PFSK-1 (cell line): ENCODE measurements around the gene SLC7A1.

Source experiments
- FOXP2 ChIP-seq: optimal IDR thresholded peaks from 2 replicates; pipeline ENCODE3; 2011; ENCODE audit warnings: borderline replicate concordance, control low read depth, inconsistent platforms; ENCODE audit not compliant: insufficient read depth; ENCODE audit errors: extremely low read length, extremely low read depth
- POLR2AphosphoS5 ChIP-seq: IDR thresholded peaks from 2 replicates; pipeline ENCODE4 v1.6.1; 2012; ENCODE audit warnings: low read depth, mild to moderate bottlenecking, control low read depth, low read length, moderate library complexity
- REST ChIP-seq, 2 experiments: IDR thresholded peaks; 2 replicates each; pipeline versions ENCODE4 v1.6.1 to v1.8.0; 2011 to 2012; ENCODE audit warnings: low read depth in 2 of 2, low read length in 2 of 2, control low read depth in 1 of 2, inconsistent platforms in 1 of 2, mild to moderate bottlenecking in 1 of 2, moderate library complexity in 1 of 2; ENCODE audit not compliant: insufficient read depth in 1 of 2
- SIN3A ChIP-seq: IDR thresholded peaks from 2 replicates; pipeline ENCODE4 v1.6.1; 2012; ENCODE audit warnings: mild to moderate bottlenecking, low read length, moderate library complexity, borderline replicate concordance; ENCODE audit not compliant: insufficient read depth
- TAF1 ChIP-seq: IDR thresholded peaks from 2 replicates; pipeline ENCODE4 v1.6.1; 2012; ENCODE audit warnings: low read length, control low read depth, borderline replicate concordance; ENCODE audit not compliant: insufficient read depth

The SLC7A1 gene

GRCh38 chr13:29509999-29510589, 85.4 kb downstream of the SLC7A1 start:
- no peak for TF ChIP-seq SIN3A
- no peak for TF ChIP-seq TAF1
- TF ChIP-seq FOXP2 = no peak
- no peak for TF ChIP-seq POLR2AphosphoS5
- TF ChIP-seq REST (IDR thresholded peaks at IDR 0.05; ENCODE audit: insufficient read depth in 1 of 2, low read depth in 2 of 2, low read length in 2 of 2) = no peak

GRCh38 chr13:29508876-29509252, 86.6 kb downstream of the SLC7A1 start:
- TF ChIP-seq FOXP2 = no peak
- no peak for TF ChIP-seq POLR2AphosphoS5
- TF ChIP-seq TAF1 = no peak
- no peak for TF ChIP-seq SIN3A
- TF ChIP-seq REST (IDR thresholded peaks at IDR 0.05; ENCODE audit: insufficient read depth in 1 of 2, low read depth in 2 of 2, low read length in 2 of 2) = no peak

GRCh38 chr13:29508130-29508875, 87.2 kb downstream of the SLC7A1 start:
- no peak; the same call in 1 of the 2 replicates for TF ChIP-seq TAF1
- TF ChIP-seq FOXP2 = no peak
- peak; percentile 3; the same call in 1 of the 2 replicates for TF ChIP-seq POLR2AphosphoS5
- 0 out of 4 replicates have a peak, but pooled peaks of 1 of the 2 experiments have one; percentile 28 for TF ChIP-seq REST (IDR thresholded peaks at IDR 0.05; ENCODE audit: insufficient read depth in 1 of 2, low read depth in 2 of 2, low read length in 2 of 2)
- TF ChIP-seq SIN3A = no peak

GRCh38 chr13:29507356-29507755, 88.1 kb downstream of the SLC7A1 start:
- TF ChIP-seq TAF1 (no peak), FOXP2 (no peak), REST (IDR thresholded peaks at IDR 0.05; ENCODE audit: insufficient read depth in 1 of 2, low read depth in 2 of 2, low read length in 2 of 2) (no peak), POLR2AphosphoS5 (no peak)

- TF ChIP-seq POLR2AphosphoS5 (no peak), REST (IDR thresholded peaks at IDR 0.05; ENCODE audit: insufficient read depth in 1 of 2, low read depth in 2 of 2, low read length in 2 of 2) (no peak), SIN3A (no peak), TAF1 (no peak), FOXP2 (no peak)
Measured at GRCh38 chr13:29505950-29506349, 89.5 kb downstream of the SLC7A1 start.
